ENCODE measurements around the gene LPAR1. TPM values are rescaled to one million over a fixed set of nuclear protein-coding genes. Genes with fewer than 3 reads are reported as not detected.
A peak's percentile ranks its signal among the peaks of the same experiment; 100 is the strongest.

The LPAR1 gene
- total and polyA plus RNA-seq, 10 of the 15 experiments (the other 5 are each of a cell fraction or from before 2014, with no cell fraction given), result 3.3 to 12.9 (median 8.4) TPM

DNA sequence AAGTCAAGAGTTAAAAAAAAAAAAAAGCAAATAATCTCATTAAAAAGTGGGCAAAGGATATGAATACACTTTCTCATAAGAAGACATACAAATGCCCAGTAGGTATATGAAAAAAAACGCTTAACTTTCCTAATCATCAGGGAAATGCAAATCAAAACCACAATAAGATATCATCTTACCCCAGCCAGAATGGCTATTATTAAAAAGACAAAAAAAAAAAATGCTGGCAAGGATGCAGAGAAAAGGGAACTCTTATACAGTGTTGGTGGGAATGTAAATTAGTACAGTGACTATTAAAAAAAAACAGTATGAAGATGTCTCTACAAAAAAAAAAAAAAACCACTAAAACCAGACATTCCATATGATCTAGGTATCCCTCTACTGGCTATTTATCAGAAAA is 79.4 kb downstream of the LPAR1 start:
- no peaks in the 10 kb centered on the region for H3K79me2 ChIP-seq (ENCODE audit: control insufficient read depth, insufficient read depth, low read length)
- in situ Hi-C loops (cut with MboI), result no loop called here

GRCh38 chr9:110954822-110955291 is 83.4 kb downstream of the LPAR1 start:
- Histone ChIP-seq H3K9me3 (replicated peaks; ENCODE audit: control insufficient read depth, insufficient read depth, low read length) (no peaks in the 10 kb centered on the region; the same call in 1 of the 3 replicates), H2AFZ (ENCODE audit: control insufficient read depth, low read depth, low read length) (no peak overlapping the region), H4K20me1 (ENCODE audit: control insufficient read depth, insufficient read depth) (no peaks in the 10 kb centered on the region), H3K9ac (ENCODE audit: control insufficient read depth, insufficient read depth, low read length) (no peak overlapping the region), H3K27ac (ENCODE audit: control insufficient read depth, insufficient read depth) (no peak overlapping the region), H3K4me1 (ENCODE audit: control insufficient read depth, insufficient read depth, low read length) (peaks cover 8% of the 10 kb centered on the region), H3K4me3 (no peak overlapping the region), H3K4me2 (ENCODE audit: control insufficient read depth, insufficient read depth) (no peak overlapping the region), H3K36me3 (ENCODE audit: control insufficient read depth in 2 of 2, insufficient read depth in 2 of 2, low read length in 1 of 2) (no peaks in the 10 kb centered on the region), H3K79me2 (ENCODE audit: control insufficient read depth, insufficient read depth, low read length) (no peaks in the 10 kb centered on the region), H3K27me3 (replicated peaks in 1 of 2; ENCODE audit: control insufficient read depth in 2 of 2, insufficient read depth in 2 of 2, low read length in 1 of 2) (no peaks in the 10 kb centered on the region)
- ATAC-seq (peak; percentile 54), DNase-seq (ENCODE audit: low read depth, low spot score) (no peak), FAIRE-seq (peak; percentile 56)
- BruUV-seq (replicated peaks), result no TSS peak
- in situ Hi-C loops (cut with MboI) (no loop called here), intact Hi-C loops (cut with micrococcal nuclease; ENCODE audit: unreplicated experiment) (loop anchor here (10.0 kb wide), 1 partner anchor 340 kb away; no protein-coding TSS in a partner anchor)
- WGBS (ENCODE audit: insufficient coverage, insufficient replicate concordance, low lambda C conversion rate, missing lambda C conversion rate), result 0% methylated on average over 1 of the region's 1 CpG
- POLR2A ChIA-PET, result no interaction called here
- CTCF ChIA-PET, result no interaction called here
- RAD21 ChIA-PET (ENCODE audit: unreplicated experiment), result no interaction called here
- SMC1A ChIA-PET (ENCODE audit: uncharacterized antibody, unreplicated experiment), result interaction anchor here (1.2 kb wide), 1 partner anchor 19 kb away, joined by 3 read pairs; no protein-coding TSS in a partner anchor
- TF ChIP-seq IKZF1 (conservative IDR thresholded peaks at IDR 0.05), result peak; percentile 91
- no peak for TF ChIP-seq FOS (IDR thresholded peaks at IDR 0.05; ENCODE audit: borderline replicate concordance, extremely low read depth, insufficient read length)
- no peak for TF ChIP-seq PAX5 (IDR thresholded peaks at IDR 0.05; ENCODE audit: borderline replicate concordance, low read depth, low read length)
- TF ChIP-seq HDGF (IDR thresholded peaks at IDR 0.05), result no peak
- TF ChIP-seq CBX5 (IDR thresholded peaks at IDR 0.05; ENCODE audit: low read depth), result no peak
- TF ChIP-seq POLR2A (IDR thresholded peaks at IDR 0.05; ENCODE audit: low read depth, low read length), result no peak
- TF ChIP-seq TCF3 (IDR thresholded peaks at IDR 0.05; ENCODE audit: borderline replicate concordance, insufficient read depth, low read depth, low read length), result no peak
- TF ChIP-seq BCLAF1 (IDR thresholded peaks at IDR 0.05), result no peak
- TF ChIP-seq JUND (IDR thresholded peaks at IDR 0.05; ENCODE audit: low read depth, low read length), result no peak
- no peak for TF ChIP-seq POLR2AphosphoS2 (IDR thresholded peaks at IDR 0.05; ENCODE audit: low read depth, low read length)
- TF ChIP-seq, protein P1, sequence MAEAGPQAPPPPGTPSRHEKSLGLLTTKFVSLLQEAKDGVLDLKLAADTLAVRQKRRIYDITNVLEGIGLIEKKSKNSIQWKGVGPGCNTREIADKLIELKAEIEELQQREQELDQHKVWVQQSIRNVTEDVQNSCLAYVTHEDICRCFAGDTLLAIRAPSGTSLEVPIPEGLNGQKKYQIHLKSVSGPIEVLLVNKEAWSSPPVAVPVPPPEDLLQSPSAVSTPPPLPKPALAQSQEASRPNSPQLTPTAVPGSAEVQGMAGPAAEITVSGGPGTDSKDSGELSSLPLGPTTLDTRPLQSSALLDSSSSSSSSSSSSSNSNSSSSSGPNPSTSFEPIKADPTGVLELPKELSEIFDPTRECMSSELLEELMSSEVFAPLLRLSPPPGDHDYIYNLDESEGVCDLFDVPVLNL (IDR thresholded peaks at IDR 0.05; ENCODE audit: low read depth, low read length), result no peak
- peak; percentile 59; the same call in 1 of the 2 replicates for TF ChIP-seq GATAD2B (conservative IDR thresholded peaks at IDR 0.05; ENCODE audit: low read depth)
- TF ChIP-seq RELA (IDR thresholded peaks at IDR 0.05; ENCODE audit: borderline replicate concordance, partially characterized antibody), result no peak
- TF ChIP-seq SREBF2 (IDR thresholded peaks at IDR 0.05; ENCODE audit: low read length), result no peak

More for the DNA sequence above, 79.4 kb downstream of the LPAR1 start:
- Histone ChIP-seq H4K20me1 (ENCODE audit: control insufficient read depth, insufficient read depth) (no peaks in the 10 kb centered on the region), H3K4me3 (no peak overlapping the region), H3K4me1 (ENCODE audit: control insufficient read depth, insufficient read depth, low read length) (no peaks in the 10 kb centered on the region), H2AFZ (ENCODE audit: control insufficient read depth, low read depth, low read length) (no peak overlapping the region), H3K9ac (ENCODE audit: control insufficient read depth, insufficient read depth, low read length) (no peak overlapping the region), H3K27me3 (replicated peaks in 1 of 2; ENCODE audit: control insufficient read depth in 2 of 2, insufficient read depth in 2 of 2, low read length in 1 of 2) (no peaks in the 10 kb centered on the region), H3K4me2 (ENCODE audit: control insufficient read depth, insufficient read depth) (no peak overlapping the region), H3K36me3 (ENCODE audit: control insufficient read depth in 2 of 2, insufficient read depth in 2 of 2, low read length in 1 of 2) (no peaks in the 10 kb centered on the region), H3K27ac (ENCODE audit: control insufficient read depth, insufficient read depth) (no peak overlapping the region), H3K9me3 (replicated peaks; ENCODE audit: control insufficient read depth, insufficient read depth, low read length) (no peaks in the 10 kb centered on the region; the same call in 2 of the 3 replicates)
- ChIA-PET RAD21 (ENCODE audit: unreplicated experiment) (no interaction called here), SMC1A (ENCODE audit: uncharacterized antibody, unreplicated experiment) (interaction anchor here (0.7 kb wide), 1 partner anchor 32 kb away, joined by 3 read pairs; no protein-coding TSS in a partner anchor), POLR2A (interaction anchor here (0.6 kb wide), 2 partner anchors 8 to 33 kb away, joined by 4 to 5 read pairs; no protein-coding TSS in a partner anchor), CTCF (interaction anchor here (0.6 kb wide), 1 partner anchor 19 kb away, joined by 5 read pairs; no protein-coding TSS in a partner anchor)
- DNase-seq (ENCODE audit: low read depth, low spot score) (no peak), ATAC-seq (no peak), FAIRE-seq (no peak)
- no peak for TF ChIP-seq NR2C1 (IDR thresholded peaks at IDR 0.05)
- intact Hi-C loops (cut with micrococcal nuclease; ENCODE audit: unreplicated experiment), result loop anchor here (10.0 kb wide), 1 partner anchor 336 kb away; no protein-coding TSS in a partner anchor
- BruUV-seq (replicated peaks), result no TSS peak
- 0% methylated on average over 1 of the region's 1 CpG for WGBS (ENCODE audit: insufficient coverage, insufficient replicate concordance, low lambda C conversion rate, missing lambda C conversion rate)

Measured in GM12878 (cell line).